SH-SY5Y (cell line): ENCODE data around the gene PLLP.
A peak's percentile ranks its signal among the peaks of the same experiment; 100 is the strongest.

Source experiments
- GATA2 ChIP-seq: IDR thresholded peaks from 2 replicates; pipeline ENCODE4 v1.6.1; 2011; ENCODE audit warnings: mild to moderate bottlenecking, low read depth, low read length
- GATA3 ChIP-seq: IDR thresholded peaks from 2 replicates; pipeline ENCODE4 v1.6.1; 2011; ENCODE audit warnings: low read depth, mild to moderate bottlenecking, low read length, moderate library complexity

Gene PLLP

DNA sequence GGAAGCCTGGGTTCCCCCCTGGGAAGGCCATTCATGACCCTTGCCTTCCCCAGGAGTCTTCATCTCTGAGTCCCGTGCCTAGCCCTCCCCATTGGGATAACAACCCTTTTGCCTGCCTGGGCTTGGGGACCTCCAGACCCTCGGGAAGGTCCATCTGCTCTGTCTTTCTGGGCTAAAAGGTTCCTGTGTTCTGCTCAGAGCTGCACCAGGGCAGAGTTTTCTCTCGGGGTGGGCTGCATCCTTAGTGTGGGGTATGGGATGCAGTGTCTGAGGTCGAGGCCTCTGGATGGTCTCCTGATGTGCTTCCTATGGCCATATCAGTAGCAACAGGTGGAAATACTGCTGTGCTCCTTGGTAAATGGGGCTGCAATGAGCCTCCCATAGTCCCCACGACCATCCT is 22.9 kb upstream of the PLLP start:
- no peak for TF ChIP-seq GATA2
- no peak for TF ChIP-seq GATA3

DNA sequence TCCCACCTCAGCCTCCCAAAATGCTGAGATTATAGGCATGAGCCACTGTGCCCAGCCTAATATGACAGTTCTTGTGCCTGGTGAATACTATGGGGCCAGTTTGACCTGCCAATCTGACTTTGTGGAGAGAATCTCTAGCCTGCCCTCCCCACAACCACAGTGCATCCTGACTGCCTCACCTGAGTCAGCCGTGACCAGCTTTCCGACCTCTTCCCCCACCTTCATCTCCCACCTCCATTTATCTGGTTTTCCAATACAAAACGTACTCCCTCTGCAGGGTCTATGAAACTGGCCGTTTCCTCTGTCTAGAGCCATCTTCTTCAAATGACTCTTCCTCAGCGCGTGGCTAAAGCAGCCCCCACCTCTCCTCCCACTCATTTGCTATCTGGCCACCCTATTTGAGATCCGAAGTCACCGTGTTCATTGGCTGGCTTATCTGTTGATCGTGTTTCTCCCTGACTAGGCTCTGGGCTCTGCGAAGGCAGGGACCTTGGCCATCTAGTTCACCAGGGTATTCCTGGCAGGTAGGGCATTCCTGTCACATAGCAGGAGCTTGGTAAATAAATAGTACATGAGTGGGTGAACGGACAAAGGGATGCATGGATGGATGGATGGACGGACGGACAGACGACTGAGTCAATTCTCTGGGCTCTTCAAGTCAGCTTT is 22.3 kb upstream of the PLLP start:
- TF ChIP-seq GATA2 (no peak), GATA3 (no peak)

DNA sequence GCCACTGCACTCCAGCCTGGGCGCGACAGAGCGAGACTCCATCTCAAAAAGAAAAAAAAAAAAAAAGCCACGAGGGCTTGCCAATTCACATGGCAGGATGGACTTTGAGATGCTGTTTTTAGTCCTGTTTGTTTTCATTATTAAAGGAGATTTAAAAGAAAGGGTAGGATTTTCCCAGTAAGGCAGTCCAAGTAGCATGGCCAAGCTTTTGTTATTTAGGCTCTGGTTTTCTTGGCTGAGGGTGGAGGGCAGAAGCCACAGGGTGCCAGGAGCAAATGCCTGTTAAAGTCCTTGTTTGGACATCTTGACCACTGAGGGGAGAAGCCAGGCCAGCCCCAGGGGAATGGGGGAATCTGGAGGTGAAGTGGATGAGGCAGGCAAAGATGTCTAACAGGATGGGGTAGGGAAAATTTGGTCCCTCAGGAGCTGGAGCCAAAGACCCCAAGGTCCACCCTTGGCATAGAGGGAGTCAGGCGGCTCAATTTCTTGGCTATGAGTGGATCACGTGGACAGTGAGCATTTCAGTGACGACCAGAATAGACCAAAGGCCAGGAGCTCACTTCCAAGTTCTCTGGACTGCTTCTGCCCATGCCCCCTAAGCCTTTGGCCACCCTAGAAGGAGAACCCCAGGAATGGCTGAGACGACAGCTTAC is 20.8 kb upstream of the PLLP start:
- TF ChIP-seq GATA3 (no peak), GATA2 (no peak)

DNA sequence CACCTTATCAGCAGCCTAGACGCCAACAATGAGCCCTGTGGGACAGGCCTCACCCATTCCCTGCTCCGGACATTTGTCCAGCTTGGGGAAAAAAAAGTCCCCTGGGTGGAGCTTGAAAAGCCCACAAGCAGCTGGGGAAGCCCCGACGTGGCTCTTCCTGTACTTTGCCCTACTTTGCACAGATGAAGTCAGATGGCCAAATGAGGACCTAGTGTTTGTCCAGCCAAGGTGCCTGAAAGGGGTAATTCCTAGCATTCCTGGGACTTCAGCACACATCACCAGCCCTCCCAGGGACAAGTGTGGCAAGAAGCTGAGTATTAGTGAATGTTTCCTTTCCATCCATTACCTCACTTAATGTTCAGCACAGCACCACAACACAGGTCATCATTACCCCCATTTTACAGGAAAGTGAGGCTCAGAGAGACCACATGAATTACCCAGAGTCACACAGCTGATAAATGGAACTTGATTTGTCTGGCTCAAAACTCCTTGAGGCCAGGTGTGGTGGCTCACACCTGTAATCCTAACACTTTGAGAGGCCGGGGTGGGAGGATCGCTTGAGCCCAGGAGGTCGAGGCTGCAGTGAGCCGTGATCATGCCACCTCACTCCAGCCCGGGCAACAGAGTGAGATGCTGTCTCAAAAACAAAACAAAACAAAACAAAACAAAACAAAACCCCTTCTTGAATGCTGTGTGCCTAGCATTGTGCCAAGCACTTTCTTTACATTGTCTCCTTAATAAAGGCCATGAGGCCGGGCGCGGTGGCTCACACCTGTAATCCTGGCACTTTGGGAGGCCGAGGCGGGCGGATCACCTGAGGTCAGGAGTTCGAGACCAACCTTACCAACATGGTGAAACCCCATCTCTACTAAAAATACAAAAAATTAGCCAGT is 19.9 kb upstream of the PLLP start:
- TF ChIP-seq GATA2 (no peak), GATA3 (no peak)

DNA sequence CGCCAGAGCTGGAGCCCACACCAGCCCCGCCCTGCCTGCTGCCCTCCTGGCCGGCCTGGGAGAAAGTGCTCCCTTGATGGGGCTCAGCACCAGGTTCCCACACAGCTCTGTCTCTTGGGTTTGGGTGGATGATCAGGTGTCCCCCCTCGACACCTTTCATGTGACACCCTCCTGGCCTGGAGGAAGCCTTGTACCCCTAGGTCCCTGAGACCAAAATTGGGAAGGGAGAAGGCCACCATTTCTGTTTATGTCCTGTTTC is 19.4 kb upstream of the PLLP start:
- TF ChIP-seq GATA2 (no peak), GATA3 (no peak)

DNA sequence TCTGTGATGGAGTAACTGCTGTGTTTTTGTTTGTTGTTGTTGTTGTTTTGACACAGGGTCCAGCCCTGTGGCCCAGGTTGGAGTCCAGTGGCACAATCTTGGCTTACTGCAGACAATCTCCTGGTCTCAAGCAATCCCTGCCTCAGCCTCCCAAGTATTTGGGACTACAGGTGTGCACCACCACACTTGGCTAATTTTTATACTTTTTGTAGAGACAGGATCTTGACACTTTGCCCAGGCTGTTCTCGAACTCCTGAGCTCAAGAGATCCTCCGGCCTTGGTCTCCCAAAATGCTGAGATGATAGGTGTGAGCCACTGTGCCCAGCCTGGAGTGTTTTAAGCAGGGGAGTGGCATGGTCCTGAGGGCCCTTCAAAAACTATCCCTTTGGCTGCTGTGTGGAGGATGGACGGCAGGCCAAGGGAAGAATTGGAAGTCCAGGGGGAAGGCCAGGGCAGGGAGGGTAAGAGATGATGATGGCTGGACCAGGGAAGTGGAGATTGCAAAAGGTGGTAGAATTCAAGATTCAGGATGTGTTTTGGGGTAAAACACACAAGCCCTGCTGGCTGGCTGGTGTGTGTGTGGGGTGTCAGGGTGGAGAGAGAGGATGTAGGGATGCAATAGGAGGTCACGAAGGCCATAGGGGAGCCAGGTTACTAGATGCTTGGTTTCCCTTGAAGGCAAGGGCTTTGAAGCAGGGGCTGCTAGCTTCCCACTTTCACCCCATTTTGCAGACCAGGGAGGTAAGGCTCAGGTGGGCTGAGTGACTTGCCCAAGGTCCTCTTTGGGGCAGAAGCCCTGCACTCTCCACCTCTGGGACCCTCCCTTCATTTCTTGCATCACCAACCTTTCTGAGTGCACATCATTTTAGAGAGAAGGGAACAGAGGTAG is 18.8 kb upstream of the PLLP start:
- TF ChIP-seq GATA3: no peak
- no peak for TF ChIP-seq GATA2

DNA sequence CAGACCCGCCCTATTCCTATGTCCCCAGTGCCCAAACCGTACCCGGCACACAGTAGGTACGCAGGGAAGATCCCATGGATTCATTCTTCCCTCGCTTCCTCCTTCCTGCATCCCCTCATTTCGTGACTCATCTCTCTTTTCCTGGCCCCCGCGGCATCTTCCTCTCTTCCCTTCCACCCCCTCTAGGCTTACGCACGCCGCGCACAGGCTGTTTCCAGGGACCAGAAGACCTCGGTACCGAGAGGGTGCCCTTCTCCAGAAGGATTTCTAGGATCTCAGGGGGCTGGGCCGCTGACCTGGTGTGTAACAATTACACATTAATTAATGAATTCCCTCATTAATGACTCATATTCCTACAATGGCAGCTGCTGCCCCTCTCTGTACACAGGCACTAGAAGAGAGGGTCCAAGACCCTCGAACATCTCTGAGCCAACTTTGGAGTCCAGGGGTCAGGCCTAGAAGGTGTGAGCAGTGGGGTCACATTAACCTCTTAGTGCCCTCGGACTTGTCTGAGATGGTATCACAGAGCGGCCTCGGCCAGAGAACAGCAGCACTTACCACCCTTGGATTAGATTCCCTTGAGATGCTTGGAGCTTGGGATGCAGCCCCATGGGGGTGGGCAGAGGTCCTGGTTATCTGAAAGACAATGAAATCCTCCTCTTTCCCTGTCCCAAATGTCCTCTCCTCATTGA is 16.8 kb upstream of the PLLP start:
- no peak for TF ChIP-seq GATA3
- no peak for TF ChIP-seq GATA2

DNA sequence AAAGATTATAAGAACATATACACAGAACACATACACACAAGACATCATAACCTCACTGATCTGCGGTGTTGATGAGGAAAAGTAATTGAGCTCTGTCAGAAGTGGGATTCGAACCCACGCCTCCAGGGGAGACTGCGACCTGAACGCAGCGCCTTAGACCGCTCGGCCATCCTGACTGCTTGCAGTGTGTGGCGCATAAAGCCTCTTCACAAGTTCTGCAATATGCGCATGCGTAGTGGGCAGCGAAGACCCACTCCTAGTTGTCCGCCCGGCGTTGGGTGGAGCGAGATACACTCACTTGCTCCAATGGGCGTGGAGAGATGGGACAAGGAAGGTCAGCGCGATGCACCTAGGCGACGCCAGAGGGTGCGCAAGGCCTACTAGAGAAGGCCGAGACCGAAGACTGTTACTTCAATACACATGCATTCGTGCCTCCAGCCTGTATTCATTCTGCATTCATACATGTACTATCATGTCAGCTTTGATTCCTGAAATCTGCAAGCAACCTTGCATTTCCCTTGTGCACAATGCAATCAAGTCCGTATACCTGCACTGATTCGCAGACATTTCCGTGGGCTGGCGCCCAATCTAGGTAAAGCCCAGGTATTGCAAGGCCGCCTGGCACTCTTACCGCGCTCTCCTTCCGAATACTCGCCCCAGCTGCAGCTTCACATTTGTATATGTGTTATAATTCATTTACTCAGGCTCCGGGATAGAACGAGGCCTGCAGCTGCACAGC is 16.1 kb upstream of the PLLP start:
- TF ChIP-seq GATA3: no peak
- peak; percentile 26; the same call in 1 of the 2 replicates for TF ChIP-seq GATA2

DNA sequence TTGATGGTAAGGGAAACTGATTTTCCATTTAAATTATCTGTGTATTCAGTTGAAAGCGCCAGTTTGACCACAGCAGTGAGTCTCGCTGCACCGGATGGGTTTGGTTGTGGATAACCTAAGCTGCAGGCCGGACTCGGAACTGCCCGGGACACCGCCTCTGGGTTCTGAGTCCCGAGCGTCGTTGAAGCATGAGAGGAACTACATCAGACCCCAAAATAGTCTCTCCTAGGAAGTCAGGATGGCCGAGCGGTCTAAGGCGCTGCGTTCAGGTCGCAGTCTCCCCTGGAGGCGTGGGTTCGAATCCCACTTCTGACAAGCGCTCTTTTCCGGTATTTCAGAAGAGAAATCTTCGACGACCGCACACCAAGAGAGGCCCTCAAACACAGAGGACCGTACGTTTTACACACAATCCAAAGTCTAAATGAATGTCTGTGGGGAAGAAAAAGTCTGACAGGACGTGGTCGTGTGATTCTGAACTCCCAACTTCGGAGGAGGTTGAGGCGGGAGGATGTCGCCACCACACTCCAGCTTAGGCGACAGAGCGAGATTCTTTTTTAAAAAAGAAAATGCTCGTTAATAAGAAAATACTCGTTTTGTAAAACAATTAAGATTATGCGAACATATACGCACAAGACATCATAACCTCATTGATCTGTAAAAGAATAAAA is 15.4 kb upstream of the PLLP start:
- TF ChIP-seq GATA2 (no peak), GATA3 (no peak)

DNA sequence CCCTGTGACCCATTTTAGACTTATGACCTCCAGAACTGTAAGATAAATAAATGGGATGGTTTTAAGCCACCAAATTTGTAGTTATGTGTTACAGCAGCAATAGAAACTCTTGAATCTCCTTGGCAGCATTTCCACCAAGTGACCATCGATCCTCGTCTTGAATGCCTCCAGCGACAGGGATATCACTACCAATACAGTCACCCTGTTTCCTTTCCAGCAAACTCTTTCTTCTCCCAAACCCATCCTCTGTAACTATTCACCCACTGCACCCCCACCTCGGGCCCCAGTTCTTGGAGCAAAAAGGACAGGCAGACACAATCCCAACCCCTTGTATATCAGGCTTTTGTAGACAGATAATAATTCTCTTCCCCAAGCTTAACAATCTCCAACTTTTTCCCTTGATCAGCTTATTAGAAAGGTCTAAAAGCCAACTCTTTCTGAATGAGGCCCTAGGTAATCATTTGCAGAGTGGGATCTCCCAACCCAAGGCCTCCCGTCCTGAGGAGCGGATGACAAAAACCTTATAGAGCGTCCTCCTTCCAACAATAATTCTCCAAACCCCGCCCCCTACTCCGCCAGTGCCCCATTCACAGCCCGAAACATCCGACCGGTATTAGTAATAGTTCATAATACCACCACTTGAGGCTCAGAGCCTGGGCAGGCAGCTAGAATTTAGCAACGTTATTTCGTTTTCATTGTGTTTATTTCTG is 14.7 kb upstream of the PLLP start:
- TF ChIP-seq GATA2 (no peak), GATA3 (no peak)

DNA sequence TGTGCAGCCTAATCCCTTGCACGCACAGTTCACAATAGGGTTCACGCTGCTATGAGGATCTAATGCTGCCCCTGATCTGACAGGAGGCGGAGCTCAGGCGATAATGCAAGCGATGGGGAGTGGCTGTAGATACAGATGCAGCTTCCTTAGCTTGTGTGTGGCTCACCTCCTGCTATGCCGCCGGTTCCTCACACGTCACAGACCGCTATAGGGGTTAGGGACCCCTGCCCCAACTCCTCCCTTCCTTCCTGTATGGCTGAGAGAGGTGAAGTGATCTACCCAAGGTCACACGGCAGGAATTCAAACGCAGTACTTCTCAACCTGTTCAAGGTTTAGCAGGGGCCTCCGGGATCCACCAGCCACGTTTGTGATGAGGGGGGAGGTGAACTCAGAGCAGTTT is 13.4 kb upstream of the PLLP start:
- TF ChIP-seq GATA3: no peak
- TF ChIP-seq GATA2: no peak
